ENCODE measurements around the gene CDK15. TPM values are rescaled to one million over a fixed set of nuclear protein-coding genes. Genes with fewer than 3 reads are reported as not detected.

CDK15 gene
- total RNA-seq, 1 experiment from 2014 or later: not detected

DNA sequence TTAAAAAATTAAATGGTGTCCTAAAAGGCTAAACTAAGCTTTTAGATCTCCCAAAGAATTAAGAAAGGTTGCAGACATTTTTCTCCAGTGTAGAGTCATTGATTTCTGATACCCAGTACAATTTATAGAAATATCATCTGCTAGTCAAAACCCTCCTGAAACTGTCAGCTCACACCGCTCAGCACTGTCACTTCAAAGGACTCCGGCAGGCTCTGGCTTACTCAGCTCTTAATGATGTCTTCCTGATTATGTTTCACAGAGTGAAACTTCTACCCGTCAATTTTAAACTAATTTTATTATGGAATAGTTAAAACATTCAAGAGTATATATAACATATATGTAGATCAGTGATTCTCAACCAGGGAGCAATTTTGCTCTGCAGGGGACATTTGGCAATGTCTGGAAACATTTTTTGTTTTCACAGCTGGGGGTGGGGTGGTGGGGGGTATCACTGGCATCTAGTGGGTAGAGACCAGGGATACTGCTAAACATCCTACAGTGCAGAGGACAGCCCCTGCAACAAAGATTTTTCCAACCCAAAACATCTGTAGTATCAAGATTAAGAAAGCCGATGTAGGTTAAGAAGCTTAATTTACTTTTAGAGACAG lies 31.6 kb downstream of the CDK15 start:
- H3K27ac ChIP-seq: no peak overlapping the region
- intact Hi-C loops (cut with micrococcal nuclease; ENCODE audit: unreplicated experiment): loop anchor here (2.0 kb wide), 1 partner anchor 27 kb away; no protein-coding TSS in a partner anchor
- DNase-seq: no peak
- no peaks in the 10 kb centered on the region for H3K79me2 ChIP-seq (ENCODE audit: low read depth)
- H3K4me1 ChIP-seq (replicated peaks; ENCODE audit: insufficient read depth): no peaks in the 10 kb centered on the region
- BruUV-seq (replicated peaks): no TSS peak
- H3K9me2 ChIP-seq (ENCODE audit: insufficient read depth): no peaks in the 10 kb centered on the region
- no peaks in the 10 kb centered on the region for H3F3A ChIP-seq (ENCODE audit: insufficient read depth, low read depth)
- no peaks in the 10 kb centered on the region for H3K27me3 ChIP-seq (ENCODE audit: insufficient read depth, low read depth)
- H3K36me3 ChIP-seq (ENCODE audit: low read depth): no peaks in the 10 kb centered on the region
- no peak overlapping the region for H3K4me3 ChIP-seq
- no peak overlapping the region for H3K4me2 ChIP-seq
- no peak overlapping the region for H2AFZ ChIP-seq
- no peak for TF ChIP-seq CTCF (conservative IDR thresholded peaks at IDR 0.05)
- TF ChIP-seq EZH2 (IDR thresholded peaks at IDR 0.05; ENCODE audit: low read depth): no peak
- no peaks in the 10 kb centered on the region for H4K20me1 ChIP-seq (ENCODE audit: insufficient read depth)
- ChIA-PET CTCF (no interaction called here), POLR2A (ENCODE audit: unreplicated experiment) (no interaction called here)
- H3K9me3 ChIP-seq (ENCODE audit: insufficient read depth, low read depth): peaks cover 13% of the 10 kb centered on the region; the same call in 1 of the 2 replicates

GRCh38 chr2:201839727-201840126 lies 33.4 kb downstream of the CDK15 start:
- DNase-seq: no peak
- Histone ChIP-seq H3K4me1 (replicated peaks; ENCODE audit: insufficient read depth) (no peaks in the 10 kb centered on the region), H3K9me3 (ENCODE audit: insufficient read depth, low read depth) (peaks cover 13% of the 10 kb centered on the region; the same call in 1 of the 2 replicates), H3F3A (ENCODE audit: insufficient read depth, low read depth) (no peaks in the 10 kb centered on the region), H3K9me2 (ENCODE audit: insufficient read depth) (no peaks in the 10 kb centered on the region), H3K27ac (no peak overlapping the region), H3K4me3 (no peak overlapping the region), H2AFZ (no peak overlapping the region), H3K79me2 (ENCODE audit: low read depth) (no peaks in the 10 kb centered on the region), H3K27me3 (ENCODE audit: insufficient read depth, low read depth) (no peaks in the 10 kb centered on the region), H3K4me2 (no peak overlapping the region), H3K36me3 (ENCODE audit: low read depth) (no peaks in the 10 kb centered on the region), H4K20me1 (ENCODE audit: insufficient read depth) (no peaks in the 10 kb centered on the region)
- TF ChIP-seq EZH2 (IDR thresholded peaks at IDR 0.05; ENCODE audit: low read depth): no peak
- no peak for TF ChIP-seq CTCF (conservative IDR thresholded peaks at IDR 0.05)
- intact Hi-C loops (cut with micrococcal nuclease; ENCODE audit: unreplicated experiment): no loop called here
- CTCF ChIA-PET: no interaction called here
- POLR2A ChIA-PET (ENCODE audit: unreplicated experiment): no interaction called here
- BruUV-seq (replicated peaks): no TSS peak

- H3K79me2 ChIP-seq (ENCODE audit: low read depth): no peaks in the 10 kb centered on the region
- no peak overlapping the region for H2AFZ ChIP-seq
- POLR2A ChIA-PET (ENCODE audit: unreplicated experiment): no interaction called here
- H3K9me3 ChIP-seq (ENCODE audit: insufficient read depth, low read depth): peaks cover 13% of the 10 kb centered on the region; the same call in 1 of the 2 replicates
- H3F3A ChIP-seq (ENCODE audit: insufficient read depth, low read depth): peaks cover 2% of the 10 kb centered on the region; the same call in 1 of the 2 replicates
- H3K27ac ChIP-seq: no peak overlapping the region
- H3K9me2 ChIP-seq (ENCODE audit: insufficient read depth): no peaks in the 10 kb centered on the region
- no peak overlapping the region for H3K4me3 ChIP-seq
- CTCF ChIA-PET: no interaction called here
- H3K4me1 ChIP-seq (replicated peaks; ENCODE audit: insufficient read depth): peaks cover 1% of the 10 kb centered on the region
- H3K36me3 ChIP-seq (ENCODE audit: low read depth): no peaks in the 10 kb centered on the region
- H3K4me2 ChIP-seq: no peak overlapping the region
- no TSS peak for BruUV-seq (replicated peaks)
- H3K27me3 ChIP-seq (ENCODE audit: insufficient read depth, low read depth): no peaks in the 10 kb centered on the region
- intact Hi-C loops (cut with micrococcal nuclease; ENCODE audit: unreplicated experiment): no loop called here
- no peaks in the 10 kb centered on the region for H4K20me1 ChIP-seq (ENCODE audit: insufficient read depth)
- no peak for DNase-seq
- TF ChIP-seq EZH2 (IDR thresholded peaks at IDR 0.05; ENCODE audit: low read depth): no peak
- no peak for TF ChIP-seq CTCF (conservative IDR thresholded peaks at IDR 0.05)
These were observed 34.4 kb downstream of the CDK15 start for GRCh38 chr2:201840726-201841125.

Measured in PC-9 (cell line).